ENCODE measurements around the gene CORO2B. TPM values are rescaled to one million over a fixed set of nuclear protein-coding genes. Genes with fewer than 3 reads are reported as not detected.
A peak's percentile ranks its signal among the peaks of the same experiment; 100 is the strongest.

The CORO2B gene
- total and polyA plus RNA-seq, 4 donors, result 2.4 to 12.5 (median 4.3) TPM

- Histone ChIP-seq H3K4me1 (ENCODE audit: control insufficient read depth in 5 of 5, insufficient read depth in 5 of 5, low read length in 5 of 5) (no peaks in the 10 kb centered on the region), H3K27me3 (ENCODE audit: control insufficient read depth in 3 of 3, insufficient read depth in 3 of 3, low read length in 2 of 3) (no peaks in the 10 kb centered on the region), H3K9ac (ENCODE audit: insufficient read depth in 1 of 2, low read length in 2 of 2) (no peak overlapping the region), H3K4me3 (no peak overlapping the region), H3K27ac (ENCODE audit: low read depth in 1 of 2, low read length in 1 of 2) (no peak overlapping the region), H3K9me3 (ENCODE audit: control insufficient read depth in 4 of 4, insufficient read depth in 3 of 4, low read length in 3 of 4) (no peaks in the 10 kb centered on the region), H3K36me3 (ENCODE audit: control insufficient read depth in 4 of 4, insufficient read depth in 4 of 4, low read length in 4 of 4) (no peaks in the 10 kb centered on the region)
- ATAC-seq (ENCODE audit: insufficient read depth, low FRiP score), result no peak
- 75 to 86% methylated on average over 6 of the region's 6 CpGs for WGBS, 2 donors
- TF ChIP-seq CTCF (IDR thresholded peaks at IDR 0.05; ENCODE audit: control extremely low read depth, extremely low read depth), result no peak
- peak in 2 of 3 donors; percentile 34 to 41 for DNase-seq
These were observed 160.7 kb downstream of the CORO2B start for GRCh38 chr15:68739390-68740080.

- H3K27ac ChIP-seq (ENCODE audit: low read depth in 1 of 2, low read length in 1 of 2), result no peak overlapping the region
These were observed 164.5 kb downstream of the CORO2B start for GRCh38 chr15:68743256-68743655.

GRCh38 chr15:68749365-68749764 lies 170.6 kb downstream of the CORO2B start:
- Histone ChIP-seq H3K9me3 (ENCODE audit: control insufficient read depth in 4 of 4, insufficient read depth in 3 of 4, low read length in 3 of 4) (no peaks in the 10 kb centered on the region), H3K36me3 (ENCODE audit: control insufficient read depth in 4 of 4, insufficient read depth in 4 of 4, low read length in 4 of 4) (no peaks in the 10 kb centered on the region), H3K4me1 (ENCODE audit: control insufficient read depth in 5 of 5, insufficient read depth in 5 of 5, low read length in 5 of 5) (no peaks in the 10 kb centered on the region), H3K27me3 (ENCODE audit: control insufficient read depth in 3 of 3, insufficient read depth in 3 of 3, low read length in 2 of 3) (no peaks in the 10 kb centered on the region), H3K4me3 (no peak overlapping the region), H3K9ac (ENCODE audit: insufficient read depth in 1 of 2, low read length in 2 of 2) (no peak overlapping the region), H3K27ac (ENCODE audit: low read depth in 1 of 2, low read length in 1 of 2) (no peak overlapping the region)
- TF ChIP-seq CTCF (IDR thresholded peaks at IDR 0.05; ENCODE audit: control extremely low read depth, extremely low read depth), result no peak
- no peak for DNase-seq
- 80 to 92% methylated on average over 7 of the region's 7 CpGs for WGBS, 2 donors
- ATAC-seq (ENCODE audit: insufficient read depth, low FRiP score), result no peak

More at GRCh38 chr15:68743256-68743655, 164.5 kb downstream of the CORO2B start:
- no peak overlapping the region for H3K4me3 ChIP-seq
- no peak for DNase-seq
- H3K9ac ChIP-seq (ENCODE audit: insufficient read depth in 1 of 2, low read length in 2 of 2), result no peak overlapping the region
- H3K27me3 ChIP-seq (ENCODE audit: control insufficient read depth in 3 of 3, insufficient read depth in 3 of 3, low read length in 2 of 3), result no peaks in the 10 kb centered on the region
- no peak for ATAC-seq (ENCODE audit: insufficient read depth, low FRiP score)
- no peak for TF ChIP-seq CTCF (IDR thresholded peaks at IDR 0.05; ENCODE audit: control extremely low read depth, extremely low read depth)
- 94 to 95% methylated on average over 3 of the region's 3 CpGs for WGBS, 2 donors
- H3K4me1 ChIP-seq (ENCODE audit: control insufficient read depth in 5 of 5, insufficient read depth in 5 of 5, low read length in 5 of 5), result no peaks in the 10 kb centered on the region
- H3K36me3 ChIP-seq (ENCODE audit: control insufficient read depth in 4 of 4, insufficient read depth in 4 of 4, low read length in 4 of 4), result no peaks in the 10 kb centered on the region
- H3K9me3 ChIP-seq (ENCODE audit: control insufficient read depth in 4 of 4, insufficient read depth in 3 of 4, low read length in 3 of 4), result no peaks in the 10 kb centered on the region

- Histone ChIP-seq H3K9me3 (ENCODE audit: control insufficient read depth in 4 of 4, insufficient read depth in 3 of 4, low read length in 3 of 4) (no peaks in the 10 kb centered on the region), H3K36me3 (ENCODE audit: control insufficient read depth in 4 of 4, insufficient read depth in 4 of 4, low read length in 4 of 4) (no peaks in the 10 kb centered on the region), H3K27ac (ENCODE audit: low read depth in 1 of 2, low read length in 1 of 2) (no peak overlapping the region), H3K4me1 (ENCODE audit: control insufficient read depth in 5 of 5, insufficient read depth in 5 of 5, low read length in 5 of 5) (no peaks in the 10 kb centered on the region), H3K4me3 (no peak overlapping the region), H3K27me3 (ENCODE audit: control insufficient read depth in 3 of 3, insufficient read depth in 3 of 3, low read length in 2 of 3) (no peaks in the 10 kb centered on the region), H3K9ac (ENCODE audit: insufficient read depth in 1 of 2, low read length in 2 of 2) (no peak overlapping the region)
- peak in 2 of 3 donors; percentile 27 to 42 for DNase-seq
- TF ChIP-seq CTCF (IDR thresholded peaks at IDR 0.05; ENCODE audit: control extremely low read depth, extremely low read depth), result no peak
- 80 to 85% methylated on average over 2 of the region's 2 CpGs for WGBS, 2 donors
- no peak for ATAC-seq (ENCODE audit: insufficient read depth, low FRiP score)
These were observed 171.0 kb downstream of the CORO2B start for GRCh38 chr15:68749793-68750192.
